RCC 7860 (cell line): Measurements from ENCODE around the gene CFAP46.
"Not testable (repeated sequence)": the region's sequence is repeated elsewhere in the genome, so short reads cannot be mapped to it uniquely, and the experiment has no call there.

Source experiments
- DNase-seq: peaks from one replicate; pipeline ENCODE4 v3.0.0-alpha.2; 2015; ENCODE audit warnings: low spot score
- FAIRE-seq: peaks from 2 replicates; lab custom pipeline; 2012; peaks lifted over from hg19 to GRCh38; lab: Jason Lieb, UNC

Gene CFAP46

GRCh38 chr10:132835848-132836233 lies 106.5 kb downstream of the CFAP46 start:
- FAIRE-seq: no peak
- no peak for DNase-seq

GRCh38 chr10:132834891-132835847 lies 107.2 kb downstream of the CFAP46 start:
- FAIRE-seq: no peak
- no peak for DNase-seq

DNA sequence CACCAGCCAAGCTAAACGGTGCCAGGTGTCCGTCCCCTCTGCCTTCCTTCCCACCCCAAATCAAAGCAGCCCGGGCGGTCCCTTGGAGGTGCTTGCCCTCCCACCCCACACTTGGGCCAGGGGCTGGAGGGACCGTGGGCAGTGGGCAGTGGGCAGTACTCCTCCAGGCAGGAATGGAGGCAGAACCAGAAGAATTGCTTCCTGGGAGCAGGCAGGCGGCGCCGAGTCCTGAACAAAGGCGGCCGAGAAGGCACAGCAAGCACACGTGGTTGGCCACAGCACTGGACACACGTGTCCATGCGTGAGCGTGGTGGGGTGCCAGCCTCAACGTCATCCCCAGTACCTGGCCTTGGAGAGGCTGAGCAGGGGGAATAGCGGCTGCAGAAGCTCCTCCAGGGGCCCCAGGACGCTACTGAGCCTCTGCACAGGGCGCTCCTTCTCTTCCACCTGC lies 108.0 kb downstream of the CFAP46 start:
- DNase-seq (no peak), FAIRE-seq (no peak)

- no peak for FAIRE-seq
- no peak for DNase-seq
Measured at GRCh38 chr10:132833421-132834111, 108.8 kb downstream of the CFAP46 start.

- DNase-seq (no peak), FAIRE-seq (no peak)
Measured at GRCh38 chr10:132832186-132832969, 110.0 kb downstream of the CFAP46 start.

- no peak for DNase-seq
- FAIRE-seq: no peak
Measured at GRCh38 chr10:132829403-132829802, 113.0 kb downstream of the CFAP46 start.

DNA sequence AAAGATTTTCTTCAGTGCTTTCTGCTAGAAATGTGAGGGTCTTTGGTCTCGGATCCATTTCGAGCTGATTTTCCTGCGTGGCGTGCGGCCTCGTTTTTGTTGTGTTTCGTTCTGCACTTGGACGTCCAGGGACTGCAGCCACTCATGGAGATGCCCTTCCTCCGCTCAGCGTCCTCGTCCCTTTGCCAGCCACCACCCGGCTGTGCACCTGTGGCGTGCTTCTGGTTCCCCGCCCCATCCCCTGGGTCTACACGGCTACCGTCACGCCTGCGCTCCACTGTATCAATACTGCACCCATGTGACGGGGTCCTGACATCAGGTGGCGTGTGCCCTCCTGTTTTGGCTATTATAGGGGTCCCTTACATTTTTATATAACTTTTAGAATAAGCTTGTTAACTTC lies 113.7 kb downstream of the CFAP46 start:
- FAIRE-seq (no peak), DNase-seq (no peak)

- no peak for FAIRE-seq
- DNase-seq: no peak
Measured at GRCh38 chr10:132827861-132828539, 114.4 kb downstream of the CFAP46 start.

GRCh38 chr10:132827423-132827789 lies 115.0 kb downstream of the CFAP46 start:
- no peak for FAIRE-seq
- no peak for DNase-seq

- no peak for FAIRE-seq
- DNase-seq: no peak
Measured at GRCh38 chr10:132826524-132827422, 115.6 kb downstream of the CFAP46 start.

DNA sequence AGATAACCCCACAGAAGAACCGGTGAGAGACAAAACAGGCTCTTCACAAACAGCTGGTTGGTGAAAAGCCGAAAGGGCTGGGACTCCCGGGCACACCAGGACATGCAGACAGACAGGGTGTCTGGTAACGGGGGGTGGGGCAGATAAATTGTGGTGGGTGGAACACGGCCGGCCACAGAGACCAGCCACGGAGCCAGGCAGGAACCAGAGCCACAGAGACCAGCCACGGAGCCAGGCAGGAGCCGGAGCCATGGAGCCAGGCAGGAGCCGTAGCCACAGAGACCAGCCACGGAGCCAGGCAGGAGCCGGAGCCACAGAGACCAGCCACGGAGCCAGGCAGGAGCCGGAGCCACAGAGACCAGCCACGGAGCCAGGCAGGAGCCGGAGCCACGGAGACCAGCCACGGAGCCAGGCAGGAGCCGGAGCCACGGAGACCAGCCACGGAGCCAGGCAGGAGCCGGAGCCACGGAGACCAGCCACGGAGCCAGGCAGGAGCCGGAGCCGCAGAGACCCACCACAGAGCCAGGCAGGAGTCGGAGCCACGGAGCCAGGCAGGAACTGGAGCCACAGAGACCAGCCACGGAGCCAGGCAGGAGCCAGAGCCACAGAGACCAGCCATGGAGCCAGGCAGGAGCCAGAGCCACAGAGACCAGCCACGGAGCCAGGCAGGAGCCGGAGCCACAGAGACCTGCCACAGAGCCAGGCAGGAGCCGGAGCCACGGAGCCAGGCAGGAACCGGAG lies 116.4 kb downstream of the CFAP46 start:
- FAIRE-seq, DNase-seq: not testable (repeated sequence)

DNA sequence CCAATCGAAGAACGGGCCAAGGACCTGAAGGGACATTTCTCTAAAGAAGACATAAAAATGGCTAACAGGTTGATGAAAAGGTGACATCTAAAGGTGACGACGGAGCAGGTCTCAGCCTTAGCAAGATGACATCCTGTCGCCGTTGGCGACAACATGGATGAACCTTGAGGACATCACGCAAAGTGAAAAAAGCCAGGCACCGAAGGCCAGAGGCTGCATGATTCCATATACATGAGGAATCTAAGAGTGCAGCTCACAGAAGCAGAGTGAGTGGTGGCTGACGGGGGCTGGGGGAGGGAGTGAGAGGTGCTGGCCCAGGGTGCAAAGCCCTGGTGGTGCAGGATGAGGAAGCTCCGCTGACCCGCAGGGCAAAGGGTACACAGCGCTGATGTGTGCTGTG lies 122.3 kb downstream of the CFAP46 start:
- FAIRE-seq: no peak
- DNase-seq: no peak

DNA sequence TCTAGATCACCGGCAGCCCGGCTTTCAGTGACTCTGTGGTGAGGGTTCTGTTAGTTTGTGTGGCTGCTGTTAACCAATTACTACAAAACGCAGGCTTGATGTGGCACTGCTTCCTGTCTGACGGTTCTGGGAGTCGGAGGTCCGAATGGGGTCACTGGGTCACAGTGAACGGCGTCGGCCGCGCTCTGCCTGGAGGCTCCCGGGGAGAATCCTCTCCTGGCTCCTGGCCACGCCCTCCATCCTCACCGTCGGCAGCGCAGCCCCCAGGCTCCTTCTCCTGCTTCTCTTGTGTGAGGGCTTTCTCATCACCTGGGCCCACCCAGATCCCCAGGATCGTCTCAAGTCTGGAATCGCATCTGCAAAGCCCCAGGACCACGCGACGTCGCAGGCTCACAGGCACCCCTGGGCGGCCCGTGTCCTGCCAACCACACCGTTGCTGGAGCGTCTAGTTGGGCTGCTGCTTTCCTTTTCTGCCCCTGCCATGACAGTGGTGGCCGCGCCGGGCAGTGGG lies 124.6 kb downstream of the CFAP46 start:
- FAIRE-seq (no peak), DNase-seq (no peak)

GRCh38 chr10:132816718-132817117 lies 125.7 kb downstream of the CFAP46 start:
- FAIRE-seq: no peak
- no peak for DNase-seq

DNA sequence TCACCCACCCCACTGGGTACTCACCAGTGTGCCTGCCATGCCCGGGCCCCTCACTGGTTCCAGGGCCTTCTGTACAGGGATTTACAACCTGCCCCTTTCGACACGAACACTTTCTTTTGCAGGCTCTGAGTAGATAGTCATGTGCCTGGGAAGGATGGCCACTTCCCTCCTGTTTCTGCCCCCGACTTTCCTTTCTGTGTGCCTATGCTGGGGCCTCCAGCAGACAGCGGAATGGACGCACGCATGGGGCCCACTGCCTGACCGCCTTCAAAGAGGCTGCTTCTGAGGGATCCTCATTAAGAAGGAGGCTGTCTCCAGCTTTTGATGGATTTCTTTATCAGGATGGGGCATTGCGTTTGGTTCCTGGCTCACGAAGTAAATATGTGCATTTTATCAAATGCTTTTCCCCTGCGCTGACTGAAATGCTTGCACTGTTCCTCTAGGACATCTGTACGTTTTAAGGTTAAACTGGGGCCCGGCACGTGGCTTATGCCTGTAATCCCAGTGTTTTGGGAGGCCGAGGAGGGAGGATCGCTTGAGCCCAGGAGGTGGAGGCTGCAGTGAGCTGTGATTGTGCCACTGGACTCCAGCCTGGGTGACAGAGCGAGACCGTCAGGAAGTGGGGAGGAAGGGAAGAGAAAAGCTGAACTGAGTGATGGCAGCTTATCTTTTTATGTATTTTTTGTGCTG lies 127.1 kb downstream of the CFAP46 start:
- DNase-seq (no peak), FAIRE-seq (no peak)

DNA sequence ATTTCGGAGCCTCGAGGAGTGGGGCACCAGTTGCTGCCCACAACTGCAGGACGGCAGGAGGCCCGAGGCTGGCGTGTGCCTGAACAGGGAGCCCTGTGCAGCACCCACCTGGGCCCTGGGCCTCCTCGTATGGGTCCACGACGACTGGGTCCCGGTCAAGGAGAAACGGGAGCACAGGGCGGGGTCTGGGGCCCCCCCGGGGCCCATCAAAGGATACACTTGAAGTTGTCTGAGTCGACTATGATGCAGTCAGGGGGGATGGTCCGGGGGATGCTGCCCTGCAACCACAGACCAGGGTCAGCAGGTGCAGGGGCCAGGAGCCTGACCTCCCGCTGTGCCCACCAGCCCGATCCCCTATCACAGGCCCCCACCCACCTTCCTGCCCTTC lies 127.9 kb downstream of the CFAP46 start:
- DNase-seq: no peak
- no peak for FAIRE-seq

GRCh38 chr10:132813560-132814468 lies 128.6 kb downstream of the CFAP46 start:
- no peak for FAIRE-seq
- no peak for DNase-seq
